Sigmoid colon (tissue), 4 donors: Measurements from ENCODE around the gene TMEM53.

Experiments
- POLR2AphosphoS5 ChIP-seq, 4 donors: sonication (generic); formaldehyde crosslinking; IDR thresholded peaks; one replicate each; pipeline ENCODE4 v1.6.1; 2017; ENCODE audit warnings: antibody characterized with exemption in 4 of 4
- TF ChIP-seq, protein P1 (sequence below), 4 experiments: fragments of 450-650 bp in 3 of 4; fragments of 200-600 bp in 1 of 4; IDR thresholded peaks; one replicate each; pipeline ENCODE4 v1.5.1; 2016 to 2019; ENCODE audit warnings: antibody characterized with exemption in 4 of 4, mild to moderate bottlenecking in 3 of 4, moderate library complexity in 2 of 4

DNA sequence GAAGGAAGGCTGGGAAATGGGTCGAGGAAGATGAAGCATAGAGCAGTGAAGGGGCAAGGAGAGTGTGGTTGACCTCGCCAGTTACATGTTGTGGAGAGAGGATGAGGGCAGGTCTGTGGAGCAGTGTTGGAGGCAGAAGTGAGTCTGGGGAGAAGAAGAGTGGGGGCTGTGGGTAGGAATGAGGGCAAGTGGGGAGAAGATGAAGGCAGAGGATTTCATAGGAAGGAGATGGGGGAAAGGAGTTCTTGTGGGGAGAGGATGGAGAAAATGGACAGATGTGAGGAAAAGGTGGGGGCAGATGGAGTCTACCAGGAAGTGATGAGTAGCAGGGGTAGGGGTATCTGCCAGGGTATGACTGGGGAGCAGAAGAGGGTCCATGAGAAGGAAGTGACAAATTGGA is 3.8 kb upstream of the TMEM53 start:
- TF ChIP-seq POLR2AphosphoS5 (IDR thresholded peaks at IDR 0.05): no peak
- TF ChIP-seq, protein P1, sequence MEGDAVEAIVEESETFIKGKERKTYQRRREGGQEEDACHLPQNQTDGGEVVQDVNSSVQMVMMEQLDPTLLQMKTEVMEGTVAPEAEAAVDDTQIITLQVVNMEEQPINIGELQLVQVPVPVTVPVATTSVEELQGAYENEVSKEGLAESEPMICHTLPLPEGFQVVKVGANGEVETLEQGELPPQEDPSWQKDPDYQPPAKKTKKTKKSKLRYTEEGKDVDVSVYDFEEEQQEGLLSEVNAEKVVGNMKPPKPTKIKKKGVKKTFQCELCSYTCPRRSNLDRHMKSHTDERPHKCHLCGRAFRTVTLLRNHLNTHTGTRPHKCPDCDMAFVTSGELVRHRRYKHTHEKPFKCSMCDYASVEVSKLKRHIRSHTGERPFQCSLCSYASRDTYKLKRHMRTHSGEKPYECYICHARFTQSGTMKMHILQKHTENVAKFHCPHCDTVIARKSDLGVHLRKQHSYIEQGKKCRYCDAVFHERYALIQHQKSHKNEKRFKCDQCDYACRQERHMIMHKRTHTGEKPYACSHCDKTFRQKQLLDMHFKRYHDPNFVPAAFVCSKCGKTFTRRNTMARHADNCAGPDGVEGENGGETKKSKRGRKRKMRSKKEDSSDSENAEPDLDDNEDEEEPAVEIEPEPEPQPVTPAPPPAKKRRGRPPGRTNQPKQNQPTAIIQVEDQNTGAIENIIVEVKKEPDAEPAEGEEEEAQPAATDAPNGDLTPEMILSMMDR (IDR thresholded peaks at IDR 0.05): no peak
